Activated T-cell treated with anti-CD3 and anti-CD28 coated beads for 48 hours (primary cell): Measurements from ENCODE around the gene HDDC3.

Experiments used
- DNase-seq: peaks from one replicate; pipeline ENCODE4 v3.0.0-alpha.2; 2020; ENCODE audit warnings: low read depth

The HDDC3 gene, protein sequence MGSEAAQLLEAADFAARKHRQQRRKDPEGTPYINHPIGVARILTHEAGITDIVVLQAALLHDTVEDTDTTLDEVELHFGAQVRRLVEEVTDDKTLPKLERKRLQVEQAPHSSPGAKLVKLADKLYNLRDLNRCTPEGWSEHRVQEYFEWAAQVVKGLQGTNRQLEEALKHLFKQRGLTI

GRCh38 chr15:90931828-90932659 is at the start of gene HDDC3:
TSS of gene HDDC3 (minus strand) at chr15:90932549. CDS start at chr15:90932540, 9 bp downstream.
- DNase-seq, result peak; percentile 91

DNA sequence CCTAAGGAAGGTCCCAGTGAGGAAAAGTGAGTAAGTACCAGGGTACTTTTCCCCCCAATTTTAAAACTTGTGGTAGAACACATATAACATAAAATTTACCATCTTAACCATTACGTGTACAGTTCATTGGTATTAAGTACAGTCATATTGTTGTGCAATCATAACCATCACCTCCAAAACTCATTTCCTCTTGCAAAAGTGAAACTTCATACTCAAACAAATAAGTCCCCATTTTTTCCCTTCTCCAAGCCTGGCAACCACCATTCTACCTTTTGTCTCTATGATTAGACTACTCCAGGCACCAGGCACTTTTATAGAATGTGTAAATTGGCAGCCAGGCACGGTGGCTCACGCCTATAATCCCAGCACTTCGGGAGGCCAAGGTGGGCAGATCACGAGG is 49.8 kb upstream of the HDDC3 start:
- no peak for DNase-seq

- DNase-seq, result no peak
These were observed 49.3 kb upstream of the HDDC3 start for GRCh38 chr15:90981681-90982080.

DNA sequence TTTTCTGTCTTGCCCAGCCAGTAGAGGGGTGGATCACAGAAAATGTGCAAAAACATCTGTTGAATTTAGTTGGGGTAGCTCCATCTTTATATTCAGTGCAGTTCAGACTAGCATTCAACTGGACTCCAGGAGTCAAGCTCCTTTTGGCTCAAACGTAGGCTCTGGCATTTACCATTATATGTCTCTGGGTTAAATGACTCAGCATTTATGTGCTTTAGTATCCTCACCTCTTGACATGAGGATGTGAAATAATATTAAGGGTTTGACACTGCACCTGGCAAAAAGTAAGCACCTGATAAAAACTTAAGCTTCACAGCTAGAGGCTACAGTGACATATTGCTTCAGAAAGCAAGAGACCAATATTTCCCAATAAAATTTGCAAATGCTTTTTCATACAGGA is 47.2 kb upstream of the HDDC3 start:
- DNase-seq, result no peak

- DNase-seq, result no peak
These were observed 41.9 kb upstream of the HDDC3 start for GRCh38 chr15:90974216-90974615.

DNA sequence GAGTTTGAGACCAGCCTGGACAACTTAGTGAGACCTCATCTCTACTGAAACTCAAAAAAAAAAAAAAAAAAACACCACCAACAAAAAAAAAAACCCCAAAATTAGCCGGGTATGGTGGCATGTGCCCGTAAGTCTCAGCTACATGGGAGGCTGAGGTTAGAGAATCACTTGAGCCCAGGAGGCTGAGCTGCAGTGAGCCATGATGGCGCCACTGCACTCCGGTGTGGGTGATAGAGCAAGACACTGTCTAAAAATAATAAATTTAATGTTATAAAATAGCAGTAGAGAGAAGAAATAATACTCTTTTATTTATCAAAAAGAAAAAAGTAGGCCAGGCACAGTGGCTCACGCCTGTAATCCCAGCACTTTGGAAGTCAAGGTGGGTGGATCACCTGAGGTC is 39.8 kb upstream of the HDDC3 start:
- DNase-seq, result no peak

GRCh38 chr15:90970274-90970673 is 37.9 kb upstream of the HDDC3 start:
- DNase-seq, result no peak

- no peak for DNase-seq
These were observed 36.1 kb upstream of the HDDC3 start for GRCh38 chr15:90968434-90968833.

DNA sequence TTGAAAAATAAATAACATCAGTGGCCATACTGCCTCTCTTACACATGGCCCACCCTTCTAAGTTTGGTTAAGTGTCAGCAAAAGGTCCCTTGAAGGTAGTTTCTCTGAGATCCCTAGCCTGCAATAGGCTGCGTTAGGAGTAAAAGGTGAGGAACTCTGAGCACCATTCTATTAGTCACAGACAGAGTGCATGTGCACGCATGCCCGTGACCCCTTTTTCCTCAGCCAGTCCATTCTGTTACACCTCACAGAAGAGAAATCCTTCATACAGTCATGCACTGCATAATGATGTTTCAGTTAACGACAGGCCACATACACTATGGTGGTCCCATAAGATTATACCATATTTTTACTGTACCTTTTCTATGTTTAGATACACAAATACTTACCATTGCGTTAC is 34.9 kb upstream of the HDDC3 start:
- DNase-seq, result no peak

DNA sequence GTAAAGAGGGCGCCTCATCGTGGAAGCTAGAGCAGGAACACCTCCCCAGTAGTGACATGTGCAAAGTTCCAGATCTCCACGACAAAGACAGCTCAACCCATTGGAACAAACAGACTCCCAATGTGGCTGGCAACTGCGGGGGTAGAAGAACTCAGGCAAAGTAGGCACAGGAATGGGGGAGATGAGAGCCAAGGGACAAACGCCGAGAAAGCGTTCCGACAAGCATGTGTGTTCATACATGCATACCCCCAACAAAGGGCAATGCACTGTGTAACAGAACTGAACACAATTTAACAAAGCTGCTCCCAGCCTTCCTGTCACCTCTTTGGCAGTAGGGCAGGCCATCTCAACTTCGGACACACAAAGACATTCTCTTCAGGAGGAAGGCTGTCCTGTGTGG is 33.9 kb upstream of the HDDC3 start:
- DNase-seq, result no peak

DNA sequence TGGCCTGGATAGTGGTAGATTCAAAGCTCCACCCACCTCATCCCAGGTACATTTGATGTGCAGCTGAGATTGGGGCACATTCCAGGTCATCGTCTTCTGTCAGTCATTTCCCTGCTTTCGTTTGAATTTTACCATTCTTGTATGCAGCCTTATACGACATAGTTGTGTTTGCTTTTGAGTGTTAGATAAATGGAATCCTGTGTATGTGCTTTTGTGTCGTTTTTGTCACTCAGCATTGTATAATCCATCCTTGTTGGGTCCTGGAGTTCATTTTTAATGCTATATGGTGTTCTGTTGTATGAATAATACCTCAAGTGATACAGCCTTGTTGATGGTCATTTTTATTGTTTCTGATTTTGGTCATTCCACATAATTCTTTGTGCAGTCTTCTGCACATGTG is 29.7 kb upstream of the HDDC3 start:
- no peak for DNase-seq

GRCh38 chr15:90960298-90961091 is 28.1 kb upstream of the HDDC3 start:
- DNase-seq, result no peak

DNA sequence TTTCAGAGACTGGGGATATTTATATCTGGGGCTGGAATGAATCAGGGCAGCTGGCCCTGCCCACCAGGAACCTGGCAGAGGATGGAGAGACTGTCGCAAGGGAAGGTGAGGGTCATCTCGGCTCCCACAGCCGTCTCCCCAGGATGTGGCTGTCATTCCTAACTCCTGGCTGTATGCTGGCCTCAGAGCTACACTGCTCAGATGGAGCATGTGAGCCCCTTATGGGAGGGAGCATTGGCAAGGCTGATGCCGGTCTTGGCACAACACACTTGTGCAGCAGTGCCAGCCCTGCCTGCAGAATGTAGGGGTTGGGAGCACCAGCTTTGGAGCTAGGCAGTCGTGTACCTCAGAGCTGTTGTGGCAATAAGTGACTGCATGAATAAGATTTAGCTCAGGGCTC is 27.5 kb upstream of the HDDC3 start:
- no peak for DNase-seq

- DNase-seq, result no peak
These were observed 26.8 kb upstream of the HDDC3 start for GRCh38 chr15:90959028-90959595.

GRCh38 chr15:90957791-90958190 is 25.4 kb upstream of the HDDC3 start:
- DNase-seq, result no peak

DNA sequence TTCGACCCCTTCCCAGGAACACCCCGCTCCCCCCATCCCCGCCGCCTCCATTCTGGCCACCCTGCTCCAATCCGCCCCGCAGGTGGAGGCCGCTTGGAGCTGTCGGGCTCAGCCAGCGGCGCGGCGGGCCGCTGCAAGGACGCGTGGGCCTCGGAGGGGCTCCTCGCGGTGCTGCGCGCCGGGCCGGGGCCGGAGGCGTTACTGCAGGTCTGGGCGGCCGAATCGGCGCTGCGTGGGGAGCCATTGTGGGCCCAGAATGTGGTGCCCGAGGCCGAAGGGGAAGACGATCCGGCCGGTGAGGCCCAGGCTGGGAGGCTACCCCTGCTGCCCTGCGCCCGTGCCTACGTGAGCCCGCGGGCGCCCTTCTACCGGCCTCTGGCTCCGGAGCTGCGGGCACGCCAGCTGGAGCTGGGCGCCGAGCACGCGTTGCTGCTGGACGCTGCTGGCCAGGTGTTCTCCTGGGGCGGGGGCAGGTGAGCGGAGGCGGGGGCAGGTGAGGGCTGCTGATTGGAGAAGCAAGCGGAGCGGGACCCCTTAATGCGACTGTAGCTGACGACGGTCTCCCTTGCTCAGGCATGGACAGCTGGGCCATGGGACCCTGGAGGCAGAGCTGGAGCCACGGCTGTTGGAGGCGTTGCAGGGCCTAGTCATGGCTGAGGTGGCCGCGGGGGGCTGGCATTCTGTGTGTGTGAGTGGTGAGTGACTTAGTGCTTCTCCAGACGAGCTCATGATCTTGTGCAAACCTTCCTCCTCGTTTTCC is 24.9 kb upstream of the HDDC3 start:
- no peak for DNase-seq

GRCh38 chr15:90956274-90957030 is 24.1 kb upstream of the HDDC3 start:
- DNase-seq, result peak; percentile 69

GRCh38 chr15:90955624-90956273 is 23.4 kb upstream of the HDDC3 start:
- no peak for DNase-seq

DNA sequence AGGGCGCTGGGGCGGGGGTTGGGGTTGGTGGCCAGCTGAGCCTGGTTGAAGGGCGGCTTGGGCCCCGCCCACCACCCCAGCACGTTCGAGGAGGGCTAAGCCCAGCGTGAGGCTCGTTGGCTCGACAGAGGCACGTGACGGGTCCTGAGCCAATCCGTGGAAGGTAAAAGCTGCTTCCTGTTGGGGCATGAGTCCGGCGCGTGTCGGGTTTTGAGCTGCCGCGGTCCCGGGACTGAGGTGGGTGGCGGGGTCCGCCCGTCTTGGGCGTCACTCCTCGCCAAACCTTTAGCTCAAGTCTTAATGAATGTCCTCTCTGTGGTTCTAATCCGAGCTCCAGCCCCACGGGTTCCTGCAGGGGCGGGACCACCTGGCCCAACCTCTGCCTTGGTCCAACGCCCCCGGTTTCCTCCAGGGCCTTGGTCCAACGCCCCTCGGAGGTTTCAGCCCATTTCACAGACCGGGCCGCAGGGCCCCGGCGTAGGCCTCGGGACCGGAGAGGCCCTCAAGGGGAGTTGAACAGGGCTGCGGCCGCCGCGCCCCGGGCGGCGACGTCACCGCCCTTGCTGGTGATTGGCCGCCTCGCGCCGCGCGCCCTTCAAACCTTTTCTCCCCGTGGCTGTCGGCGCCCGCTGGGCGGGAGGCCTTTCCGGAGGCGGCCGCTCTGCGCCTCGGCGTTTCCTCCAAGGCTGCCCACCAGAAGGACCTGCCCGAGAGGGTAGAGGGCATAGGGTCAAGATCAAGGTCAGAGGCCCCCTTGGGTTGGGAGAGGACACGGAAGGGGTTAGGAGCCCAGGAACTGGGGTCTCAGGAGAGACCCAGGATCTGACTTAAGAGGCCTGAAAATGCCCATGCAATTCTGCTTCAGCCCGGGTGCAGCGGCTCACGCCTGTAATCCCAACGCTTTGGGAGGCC is 22.6 kb upstream of the HDDC3 start, which contains the start of gene RCCD1:
Gene RCCD1, plus strand, starts transcription at position 173 of the 912 bp plus-strand sequence. CDS start 1,851 bp downstream, outside the sequence.
- peak; percentile 87 for DNase-seq
